T-helper 1 cell treated with Interleukin-12 subunit alpha and Interleukin-12 subunit beta and Interleukin-4 antibody, amounts not matched to agents 30 ng/mL and 1 ng/mL, for 36 hours (primary cell): Measurements from ENCODE around the gene CDC42SE1. TPM values are rescaled to one million over a fixed set of nuclear protein-coding genes. Genes with fewer than 3 reads are reported as not detected.

ENCODE experiments used
- intact Hi-C: fragments of 100-400 bp; cut with micrococcal nuclease; formaldehyde crosslinking; loops from one replicate; pipeline ENCODE4 v1.15.1; 2024
- total RNA-seq: library from RNA; stranded (reverse); gene quantifications from 2 replicates; pipeline ENCODE4 v1.2.3, GENCODE V29; 2022

The CDC42SE1 gene
- total RNA-seq, 1 donor from 2014 or later: 370 TPM

DNA sequence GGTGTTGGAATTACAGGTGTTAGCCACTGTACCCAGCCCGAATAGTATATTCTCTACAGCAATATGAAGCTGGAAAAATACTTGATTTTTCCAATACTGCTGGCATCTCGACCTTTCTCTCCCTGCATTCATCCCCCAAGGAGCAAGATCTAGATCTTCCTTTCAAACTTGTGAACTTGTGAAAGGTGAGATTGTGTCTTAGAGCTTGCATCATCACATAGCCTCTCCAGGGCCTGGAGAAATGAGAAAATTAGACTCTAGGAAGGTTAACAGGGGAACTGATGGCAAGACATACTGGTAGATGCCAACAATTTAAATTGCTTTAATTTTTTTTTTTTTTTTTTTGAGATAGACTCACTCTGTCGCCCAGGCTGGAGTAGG is 49.1 kb downstream of the CDC42SE1 start:
- intact Hi-C loops: no loop called here

- intact Hi-C loops: loop anchor here (2.0 to 5.0 kb wide), 8 partner anchors 39 to 1081 kb away; partner anchors contain the start of genes GOLPH3L, POGZ, RFX5 and SEMA6C
Measured at GRCh38 chr1:151009674-151010345, 49.6 kb downstream of the CDC42SE1 start.

- intact Hi-C loops: loop anchor here (2.0 to 5.0 kb wide), 8 partner anchors 40 to 1080 kb away; partner anchors contain the start of genes GOLPH3L, POGZ, RFX5 and SEMA6C
Measured at GRCh38 chr1:151009206-151009587, 50.2 kb downstream of the CDC42SE1 start.

- intact Hi-C loops: loop anchor here (1.0 to 5.0 kb wide), 20 partner anchors 33 to 1080 kb away; partner anchors contain the start of genes ARNT, CDC42SE1, ENSA and GABPB2
Measured at GRCh38 chr1:151008244-151009205, 50.9 kb downstream of the CDC42SE1 start, which contains the start of gene PRUNE1. PRUNE1 (plus strand) TSS chr1:151008449; CDS start chr1:151008633, 184 bp downstream.

DNA sequence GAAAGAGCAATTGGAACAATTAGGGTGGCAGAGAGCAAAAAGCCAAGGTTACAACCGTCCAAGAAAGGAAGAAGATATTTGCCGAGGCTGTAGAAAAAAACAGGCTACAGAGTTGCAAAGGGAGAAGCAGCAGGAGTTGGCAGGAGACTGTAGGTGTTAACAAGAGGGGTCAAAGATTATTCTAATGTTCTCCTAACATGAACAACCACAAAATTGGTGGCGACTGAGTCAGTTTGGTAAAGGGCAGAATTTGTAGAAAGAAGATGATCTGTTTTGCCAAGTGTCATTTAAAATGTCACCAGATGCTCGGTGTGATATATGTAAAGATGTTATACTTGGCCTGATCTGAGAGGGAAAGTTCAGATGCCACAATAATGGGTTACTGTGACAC is 51.6 kb downstream of the CDC42SE1 start:
- intact Hi-C loops: loop anchor here (1.0 to 5.0 kb wide), 21 partner anchors 33 to 1079 kb away; partner anchors contain the start of genes ARNT, CDC42SE1, ENSA and GABPB2

DNA sequence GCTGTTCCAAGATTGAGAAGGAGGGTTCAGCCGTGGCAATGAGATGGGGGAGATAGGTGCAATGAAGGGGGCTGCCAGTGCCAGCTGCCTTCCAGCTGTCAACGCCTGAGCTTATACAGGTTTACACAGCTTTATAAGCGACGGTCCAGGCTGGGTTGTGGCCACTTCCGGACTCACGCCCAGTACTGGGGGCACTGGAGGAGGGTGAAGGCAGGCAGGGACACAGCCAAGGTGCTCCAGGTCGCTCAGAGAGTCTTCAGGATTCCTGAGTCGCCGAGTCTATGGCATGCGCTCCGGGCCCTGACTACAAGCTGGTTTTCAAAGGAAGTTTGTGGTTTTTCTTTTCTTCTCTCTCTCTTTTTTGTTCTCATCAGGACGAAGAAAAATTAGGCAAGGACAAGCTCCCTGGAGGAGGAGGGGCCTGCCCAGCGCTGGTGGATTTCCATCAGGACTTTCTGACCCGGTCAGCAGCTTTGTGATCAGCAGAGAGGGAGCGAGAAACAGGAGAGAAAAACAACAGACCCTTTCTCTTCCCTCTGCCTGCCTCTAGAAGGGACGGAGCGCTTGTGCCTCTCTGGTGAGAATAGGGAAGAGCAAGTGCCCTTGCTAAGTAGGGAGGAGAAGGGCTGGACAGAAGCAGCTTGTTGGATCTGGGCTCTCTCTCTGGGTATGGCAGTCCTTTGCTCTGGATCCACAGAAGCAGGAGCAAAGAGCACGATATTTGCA is 52.9 kb downstream of the CDC42SE1 start, which contains the start of gene MINDY1:
Gene MINDY1 (minus strand): TSS at position 576 of the 726 bp plus-strand sequence. CDS start 4,285 bp downstream, outside the sequence.
- intact Hi-C loops: loop anchor here (1.0 to 5.0 kb wide), 3 partner anchors 10 to 451 kb away; partner anchors contain the start of gene POGZ

DNA sequence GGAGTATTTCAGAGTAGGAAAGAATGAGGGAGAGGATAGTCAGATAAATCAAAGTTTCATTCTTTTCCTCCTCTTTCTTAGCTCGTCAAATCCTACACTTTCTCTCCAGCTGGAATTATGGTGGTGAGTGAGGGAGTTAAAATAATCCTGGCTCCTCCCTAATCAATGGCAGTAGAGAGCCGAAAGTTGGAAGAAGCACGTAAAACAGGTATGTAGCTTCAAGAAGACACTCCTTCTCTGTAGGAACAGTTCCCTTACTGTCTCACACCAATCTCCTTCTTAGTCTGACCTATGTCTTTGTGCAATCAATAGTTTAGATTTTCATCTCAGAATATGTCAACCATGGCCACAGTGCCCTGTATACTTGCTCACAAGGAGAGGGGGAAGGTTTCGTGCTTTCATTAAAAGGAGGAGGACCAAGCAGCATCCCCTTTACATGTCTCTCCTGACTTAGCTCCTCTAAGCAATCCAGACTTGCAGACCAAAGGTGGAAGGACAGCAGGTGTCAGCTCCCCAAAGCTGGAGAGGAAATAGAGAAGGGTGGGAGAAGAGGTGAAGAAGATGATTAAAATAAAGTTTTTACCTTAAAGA is 53.6 kb downstream of the CDC42SE1 start:
- intact Hi-C loops: loop anchor here (1.0 to 5.0 kb wide), 3 partner anchors 10 to 451 kb away; partner anchors contain the start of gene POGZ

GRCh38 chr1:151003180-151003579 is 56.2 kb downstream of the CDC42SE1 start:
- intact Hi-C loops: no loop called here

- intact Hi-C loops: no loop called here
Measured at GRCh38 chr1:151002611-151003010, 56.8 kb downstream of the CDC42SE1 start.

- intact Hi-C loops: no loop called here
Measured at GRCh38 chr1:151002051-151002450, 57.4 kb downstream of the CDC42SE1 start.

DNA sequence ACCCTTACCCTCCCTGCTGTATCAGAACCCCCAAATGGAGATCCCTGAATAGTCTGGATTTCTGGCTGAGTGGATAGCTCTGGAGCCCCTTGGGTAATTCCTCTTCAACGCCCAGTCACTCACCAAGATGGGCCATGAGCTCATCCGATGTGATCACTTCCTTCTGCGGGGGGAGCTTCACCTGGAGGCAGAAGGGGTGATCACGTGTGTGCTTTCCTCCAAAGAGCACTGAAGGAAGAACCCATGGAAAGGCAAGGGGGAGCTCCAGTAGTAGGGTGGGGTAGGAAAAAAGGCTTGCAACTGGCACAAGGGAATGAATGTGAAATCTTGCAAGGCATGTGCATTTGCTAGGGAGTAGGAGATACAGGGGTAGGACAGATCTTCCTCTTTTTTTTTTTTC is 57.8 kb downstream of the CDC42SE1 start:
- intact Hi-C loops: no loop called here

Other genes starting within 250 kb of the CDC42SE1 start
- 33.6 and 34.3 TPM in 2 replicates for gene ARNT, start 183.0 kb downstream of the CDC42SE1 start, total RNA-seq
- not detected in 2 replicates for gene CTXND2, start 172.5 kb downstream of the CDC42SE1 start, total RNA-seq
- 52.4 and 65.0 TPM in 2 replicates for gene SETDB1, start 133.3 kb downstream of the CDC42SE1 start, total RNA-seq
- gene CERS2, start 84.8 kb downstream of the CDC42SE1 start, total RNA-seq: 175 and 180 TPM in 2 replicates
- not detected in 2 replicates for gene ANXA9, start 77.3 kb downstream of the CDC42SE1 start, total RNA-seq
- gene MINDY1, start 52.7 kb downstream of the CDC42SE1 start, total RNA-seq: 27.0 and 27.4 TPM in 2 replicates
- 17.5 and 17.7 TPM in 2 replicates for gene PRUNE1, start 51.2 kb downstream of the CDC42SE1 start, total RNA-seq
- gene BNIPL, start 23.0 kb downstream of the CDC42SE1 start, total RNA-seq: 0.95 and 2.6 TPM in 2 replicates
- gene C1orf56, start 11.9 kb downstream of the CDC42SE1 start, total RNA-seq: 1.0 and 1.2 TPM in 2 replicates
- gene MLLT11, start 775 bp upstream of the CDC42SE1 start, total RNA-seq: 3.7 and 3.9 TPM in 2 replicates
- 27.5 and 28.6 TPM in 2 replicates for gene GABPB2, start 11.1 kb upstream of the CDC42SE1 start, total RNA-seq
- gene SEMA6C, start 87.0 kb upstream of the CDC42SE1 start, total RNA-seq: 1.1 and 2.2 TPM in 2 replicates
- gene TNFAIP8L2, start 97.0 kb upstream of the CDC42SE1 start, total RNA-seq: 34.5 and 37.2 TPM in 2 replicates
- 2.9 and 3.3 TPM in 2 replicates for gene LYSMD1, start 106.3 kb upstream of the CDC42SE1 start, total RNA-seq
- gene SCNM1, start 106.5 kb upstream of the CDC42SE1 start, total RNA-seq: 66.5 and 74.8 TPM in 2 replicates
- gene TMOD4, start 116.4 kb upstream of the CDC42SE1 start, total RNA-seq: 2.7 and 4.5 TPM in 2 replicates
- gene VPS72, start 130.6 kb upstream of the CDC42SE1 start, total RNA-seq: 72.0 and 80.4 TPM in 2 replicates
- 72.1 and 74.9 TPM in 2 replicates for gene PIP5K1A, start 138.9 kb upstream of the CDC42SE1 start, total RNA-seq
- gene PSMD4, start 195.1 kb upstream of the CDC42SE1 start, total RNA-seq: 200 and 204 TPM in 2 replicates
- gene ZNF687, start 222.7 kb upstream of the CDC42SE1 start, total RNA-seq: 27.0 and 28.6 TPM in 2 replicates